TTC549 (cell line): ENCODE results near the gene CACNA1A.

ENCODE experiments used
- FAIRE-seq: peaks from 2 replicates; lab custom pipeline; 2012; peaks lifted over from hg19 to GRCh38; lab: Jason Lieb, UNC

The CACNA1A gene

GRCh38 chr19:13163609-13164342 is 342.5 kb downstream of the CACNA1A start:
- no peak for FAIRE-seq

GRCh38 chr19:13162724-13163608 is 343.3 kb downstream of the CACNA1A start:
- no peak for FAIRE-seq

- no peak for FAIRE-seq
Measured at GRCh38 chr19:13160557-13160956, 345.7 kb downstream of the CACNA1A start.

- no peak for FAIRE-seq
Measured at GRCh38 chr19:13159713-13160112, 346.6 kb downstream of the CACNA1A start.
